Mesenchymal stem cell (in vitro differentiated cells and primary cell): ENCODE results near the gene FAM13A.
A peak's percentile ranks its signal among the peaks of the same experiment; 100 is the strongest.

Source experiments
- DNase-seq: peaks from one replicate; pipeline ENCODE4 v3.0.0-alpha.2; 2013
- H2AFZ ChIP-seq: one replicate; pipeline ENCODE4 v1.6.1; 2013; ENCODE audit warnings: low read depth, mild to moderate bottlenecking, control low read depth, inconsistent platforms, low read length, moderate library complexity
- H2AK5ac ChIP-seq: 2 replicates; pipeline ENCODE4 v1.6.1; 2013; ENCODE audit warnings: low read length, moderate library complexity, mild to moderate bottlenecking, inconsistent platforms; ENCODE audit not compliant: severe bottlenecking
- H2BK120ac ChIP-seq: one replicate; pipeline ENCODE4 v1.6.1; 2013; ENCODE audit warnings: low read depth, mild to moderate bottlenecking, inconsistent platforms, low read length, moderate library complexity
- H2BK12ac ChIP-seq, 2 experiments: one replicate each; pipeline ENCODE4 v1.6.1; 2013; ENCODE audit warnings: inconsistent platforms in 2 of 2, low read length in 2 of 2, mild to moderate bottlenecking in 2 of 2, moderate library complexity in 2 of 2, control low read depth in 1 of 2
- H2BK15ac ChIP-seq: one replicate; pipeline ENCODE4 v1.6.1; 2013; ENCODE audit warnings: mild to moderate bottlenecking, low read depth, inconsistent platforms; ENCODE audit not compliant: poor library complexity, severe bottlenecking
- H2BK5ac ChIP-seq: 2 replicates; pipeline ENCODE4 v1.6.1; 2013; ENCODE audit warnings: low read depth, mild to moderate bottlenecking, low read length, control low read depth, inconsistent platforms; ENCODE audit not compliant: poor library complexity, severe bottlenecking
- H3K14ac ChIP-seq, 2 experiments: one replicate each; pipeline ENCODE4 v1.6.1; 2013; ENCODE audit warnings: inconsistent platforms in 2 of 2, low read length in 2 of 2, control low read depth in 1 of 2, mild to moderate bottlenecking in 1 of 2, moderate library complexity in 1 of 2
- H3K18ac ChIP-seq, 2 experiments: one replicate each; pipeline ENCODE4 v1.6.1; 2013; ENCODE audit warnings: inconsistent platforms in 2 of 2, low read length in 2 of 2, control low read depth in 1 of 2, low read depth in 1 of 2, mild to moderate bottlenecking in 1 of 2
- H3K23ac ChIP-seq, 2 experiments: one replicate each; pipeline ENCODE4 v1.6.1; 2013; ENCODE audit warnings: inconsistent platforms in 2 of 2, low read length in 2 of 2, mild to moderate bottlenecking in 2 of 2, moderate library complexity in 2 of 2, control low read depth in 1 of 2
- H3K27ac ChIP-seq: 2 replicates; pipeline ENCODE4 v1.5.1; 2013; ENCODE audit warnings: mild to moderate bottlenecking, moderate library complexity, low read length, control low read depth, inconsistent platforms; ENCODE audit not compliant: poor library complexity, severe bottlenecking
- H3K27me3 ChIP-seq, 2 experiments: 2 replicates each; pipeline versions ENCODE4 v1.6.1 to v1.7.0; 2013; ENCODE audit warnings: low read length in 2 of 2, mild to moderate bottlenecking in 2 of 2, moderate library complexity in 2 of 2, control low read depth in 1 of 2, inconsistent platforms in 1 of 2; ENCODE audit not compliant: control insufficient read depth in 1 of 2, insufficient read depth in 1 of 2
- H3K36me3 ChIP-seq, 2 experiments: 2 replicates each; pipeline versions ENCODE4 v1.6.1 to v1.7.0; 2013; ENCODE audit warnings: low read length in 2 of 2, control low read depth in 1 of 2, inconsistent platforms in 1 of 2, low read depth in 1 of 2, mild to moderate bottlenecking in 1 of 2; ENCODE audit not compliant: insufficient read depth in 2 of 2, control insufficient read depth in 1 of 2
- H3K4ac ChIP-seq, 2 experiments: one replicate each; pipeline ENCODE4 v1.6.1; 2013; ENCODE audit warnings: inconsistent platforms in 2 of 2, low read length in 2 of 2, mild to moderate bottlenecking in 2 of 2, moderate library complexity in 2 of 2, control low read depth in 1 of 2, low read depth in 1 of 2
- H3K4me1 ChIP-seq: 2 replicates; pipeline ENCODE4 v1.6.1; 2013; ENCODE audit warnings: low read depth, low read length, control low read depth; ENCODE audit not compliant: control insufficient read depth, insufficient read depth
- H3K4me2 ChIP-seq: 2 replicates; pipeline ENCODE4 v1.6.1; 2013; ENCODE audit warnings: low read length, mild to moderate bottlenecking, inconsistent platforms; ENCODE audit not compliant: poor library complexity, severe bottlenecking
- H3K4me3 ChIP-seq, 2 experiments: 2 replicates each; pipeline versions ENCODE4 v1.5.1 to v1.7.0; 2013; ENCODE audit warnings: low read length in 2 of 2, mild to moderate bottlenecking in 2 of 2, control low read depth in 1 of 2, low read depth in 1 of 2; ENCODE audit not compliant: insufficient read depth in 1 of 2
- H3K79me1 ChIP-seq: replicated peaks from 2 replicates; pipeline ENCODE4 v1.6.1; 2013; ENCODE audit warnings: mild to moderate bottlenecking, control low read depth, low read length, inconsistent platforms; ENCODE audit not compliant: poor library complexity, severe bottlenecking
- H3K9ac ChIP-seq: 2 replicates; pipeline ENCODE4 v1.7.0; 2013; ENCODE audit warnings: mild to moderate bottlenecking, low read length, moderate library complexity
- H3K9me3 ChIP-seq: 2 replicates; pipeline ENCODE4 v1.7.0; 2013; ENCODE audit warnings: mild to moderate bottlenecking, low read length; ENCODE audit not compliant: control insufficient read depth
- H4K8ac ChIP-seq: one replicate; pipeline ENCODE4 v1.6.1; 2013; ENCODE audit warnings: inconsistent platforms, mild to moderate bottlenecking, low read length, moderate library complexity
- H4K91ac ChIP-seq: one replicate; pipeline ENCODE4 v1.6.1; 2013; ENCODE audit warnings: mild to moderate bottlenecking, low read length, inconsistent platforms
- WGBS: methylation state at CpG from one replicate; pipeline ENCODE4 v1.1.7; 2013; ENCODE audit warnings: mixed read lengths; 5-methylcytosine and 5-hydroxymethylcytosine counted together

The FAM13A gene

GRCh38 chr4:89044147-89044900, 12.7 kb downstream of the FAM13A start:
- H3K4me3 ChIP-seq: no peak overlapping the region
- H3K18ac ChIP-seq: no peak overlapping the region
- H3K4me1 ChIP-seq: no peaks in the 10 kb centered on the region
- no peak overlapping the region for H2AFZ ChIP-seq
- H3K4me2 ChIP-seq: no peak overlapping the region
- H2BK15ac ChIP-seq: no peak overlapping the region
- H3K27me3 ChIP-seq: no peaks in the 10 kb centered on the region
- no peak overlapping the region for H2BK5ac ChIP-seq
- no peaks in the 10 kb centered on the region for H3K36me3 ChIP-seq
- DNase-seq: no peak
- H2AK5ac ChIP-seq: no peak overlapping the region
- no peak overlapping the region for H4K91ac ChIP-seq
- no peak overlapping the region for H3K14ac ChIP-seq
- no peak overlapping the region for H2BK12ac ChIP-seq
- H3K9me3 ChIP-seq: no peaks in the 10 kb centered on the region
- H3K27ac ChIP-seq: no peak overlapping the region
- no peak overlapping the region for H3K4ac ChIP-seq
- 100% methylated on average over 6 of the region's 7 CpGs for WGBS
- no peak overlapping the region for H2BK120ac ChIP-seq
- no peak overlapping the region for H4K8ac ChIP-seq
- peaks cover 15% of the 10 kb centered on the region for H3K79me1 ChIP-seq
- no peak overlapping the region for H3K23ac ChIP-seq
- H3K9ac ChIP-seq: no peak overlapping the region

- peaks cover 0 to under 1% of the 10 kb centered on the region in 2 experiments for H3K36me3 ChIP-seq
- no peak overlapping the region for H2BK120ac ChIP-seq
- H2BK5ac ChIP-seq: no peak overlapping the region
- no peak overlapping the region for H2AFZ ChIP-seq
- H3K14ac ChIP-seq: no peak overlapping the region
- H3K23ac ChIP-seq: no peak overlapping the region
- H2BK15ac ChIP-seq: no peak overlapping the region
- no peak for DNase-seq
- H3K18ac ChIP-seq: no peak overlapping the region
- no peak overlapping the region for H2BK12ac ChIP-seq
- no peak overlapping the region for H4K91ac ChIP-seq
- WGBS: no CpG with 5 or more reads among the region's 3 CpGs
- H3K9me3 ChIP-seq: no peaks in the 10 kb centered on the region
- H3K4me3 ChIP-seq: no peak overlapping the region
- no peak overlapping the region for H2AK5ac ChIP-seq
- no peaks in the 10 kb centered on the region for H3K4me1 ChIP-seq
- no peak overlapping the region for H3K27ac ChIP-seq
- no peak overlapping the region for H3K9ac ChIP-seq
- no peak overlapping the region for H3K4me2 ChIP-seq
- H3K79me1 ChIP-seq: peaks cover 19% of the 10 kb centered on the region
- H4K8ac ChIP-seq: no peak overlapping the region
- H3K27me3 ChIP-seq: no peaks in the 10 kb centered on the region
- H3K4ac ChIP-seq: no peak overlapping the region
These were observed 14.9 kb downstream of the FAM13A start for GRCh38 chr4:89042055-89042454.

- Histone ChIP-seq H3K4me3 (no peak overlapping the region), H3K4me1 (no peaks in the 10 kb centered on the region), H2BK5ac (no peak overlapping the region), H2BK15ac (no peak overlapping the region), H3K14ac (no peak overlapping the region), H3K79me1 (peaks cover 30% of the 10 kb centered on the region), H3K4ac (no peak overlapping the region), H3K4me2 (no peak overlapping the region), H2AFZ (no peak overlapping the region), H2BK12ac (no peak overlapping the region), H2AK5ac (no peak overlapping the region), H3K9ac (no peak overlapping the region), H3K23ac (no peak overlapping the region), H3K36me3 (peaks cover 0 to 6% of the 10 kb centered on the region in 2 experiments), H3K27ac (no peak overlapping the region), H3K9me3 (no peaks in the 10 kb centered on the region), H4K8ac (no peak overlapping the region), H4K91ac (no peak overlapping the region), H3K27me3 (no peaks in the 10 kb centered on the region), H3K18ac (no peak overlapping the region), H2BK120ac (no peak overlapping the region)
- WGBS: 100% methylated on average over 1 of the region's 4 CpGs
- peak; percentile 18 for DNase-seq
These were observed 17.2 kb downstream of the FAM13A start for GRCh38 chr4:89039730-89040338.

GRCh38 chr4:89036535-89036934, 20.4 kb downstream of the FAM13A start:
- no peak for DNase-seq
- H4K8ac ChIP-seq: no peak overlapping the region
- 100% methylated on average over 2 of the region's 2 CpGs for WGBS

More at GRCh38 chr4:89036535-89036934, 20.4 kb downstream of the FAM13A start:
- Histone ChIP-seq H3K18ac (no peak overlapping the region), H3K4ac (no peak overlapping the region), H3K27ac (no peak overlapping the region), H2BK120ac (no peak overlapping the region), H2BK15ac (no peak overlapping the region), H2BK12ac (no peak overlapping the region), H3K4me2 (no peak overlapping the region), H3K9me3 (no peaks in the 10 kb centered on the region), H3K9ac (no peak overlapping the region), H3K27me3 (no peaks in the 10 kb centered on the region), H4K91ac (no peak overlapping the region), H3K36me3 (peaks cover 0 to 6% of the 10 kb centered on the region in 2 experiments), H3K79me1 (peaks cover 26% of the 10 kb centered on the region), H2AK5ac (no peak overlapping the region), H2BK5ac (no peak overlapping the region), H2AFZ (peak overlapping the region; percentile 44), H3K4me3 (no peak overlapping the region), H3K14ac (no peak overlapping the region), H3K4me1 (no peaks in the 10 kb centered on the region), H3K23ac (no peak overlapping the region)
